ENCODE measurements around the gene DAZAP1. TPM values are rescaled to one million over a fixed set of nuclear protein-coding genes. Genes with fewer than 3 reads are reported as not detected.

The DAZAP1 gene
- total RNA-seq, 2 experiments from 2014 or later, result 194 to 218 TPM

DNA sequence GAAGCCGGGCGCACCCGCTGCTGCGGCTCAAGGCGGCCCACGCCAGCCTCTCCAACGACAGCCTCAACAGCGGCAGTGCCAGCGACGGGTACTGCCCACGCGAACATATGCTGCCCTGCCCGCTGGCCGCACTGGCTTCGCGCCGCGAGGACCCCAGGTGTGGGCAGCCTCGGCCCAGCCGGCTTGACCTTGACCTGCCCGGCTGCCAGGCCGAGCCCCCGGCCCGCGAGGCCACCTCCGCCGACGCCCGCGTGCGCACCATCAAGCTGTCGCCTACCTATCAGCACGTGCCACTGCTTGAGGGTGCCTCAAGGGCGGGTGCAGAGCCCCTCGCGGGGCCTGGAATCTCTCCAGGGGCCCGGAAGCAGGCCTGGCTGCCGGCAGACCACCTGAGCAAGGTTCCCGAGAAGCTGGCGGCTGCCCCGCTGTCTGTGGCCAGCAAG is 58.7 kb downstream of the DAZAP1 start:
- no peaks in the 10 kb centered on the region for H3K36me3 Mint-ChIP-seq (ENCODE audit: low read depth)
- no peak overlapping the region for H3K4me3 Mint-ChIP-seq
- POLR2A ChIA-PET, result interaction anchor here (0.9 to 2.1 kb wide), 2 partner anchors 7 to 11 kb away, joined by 4 to 7 read pairs; no protein-coding TSS in a partner anchor
- H3K4me1 Mint-ChIP-seq, result peaks cover 4% of the 10 kb centered on the region
- CTCF ChIA-PET, result interaction anchor here (1.0 to 1.7 kb wide), 3 partner anchors 8 to 30 kb away, joined by 3 to 7 read pairs (median 3); no protein-coding TSS in a partner anchor
- no peaks in the 10 kb centered on the region for H3K9me3 Mint-ChIP-seq
- H3K27ac Mint-ChIP-seq, result no peak overlapping the region
- H3K27me3 Mint-ChIP-seq, result peaks cover 9% of the 10 kb centered on the region
- DNase-seq, result no peak

DNA sequence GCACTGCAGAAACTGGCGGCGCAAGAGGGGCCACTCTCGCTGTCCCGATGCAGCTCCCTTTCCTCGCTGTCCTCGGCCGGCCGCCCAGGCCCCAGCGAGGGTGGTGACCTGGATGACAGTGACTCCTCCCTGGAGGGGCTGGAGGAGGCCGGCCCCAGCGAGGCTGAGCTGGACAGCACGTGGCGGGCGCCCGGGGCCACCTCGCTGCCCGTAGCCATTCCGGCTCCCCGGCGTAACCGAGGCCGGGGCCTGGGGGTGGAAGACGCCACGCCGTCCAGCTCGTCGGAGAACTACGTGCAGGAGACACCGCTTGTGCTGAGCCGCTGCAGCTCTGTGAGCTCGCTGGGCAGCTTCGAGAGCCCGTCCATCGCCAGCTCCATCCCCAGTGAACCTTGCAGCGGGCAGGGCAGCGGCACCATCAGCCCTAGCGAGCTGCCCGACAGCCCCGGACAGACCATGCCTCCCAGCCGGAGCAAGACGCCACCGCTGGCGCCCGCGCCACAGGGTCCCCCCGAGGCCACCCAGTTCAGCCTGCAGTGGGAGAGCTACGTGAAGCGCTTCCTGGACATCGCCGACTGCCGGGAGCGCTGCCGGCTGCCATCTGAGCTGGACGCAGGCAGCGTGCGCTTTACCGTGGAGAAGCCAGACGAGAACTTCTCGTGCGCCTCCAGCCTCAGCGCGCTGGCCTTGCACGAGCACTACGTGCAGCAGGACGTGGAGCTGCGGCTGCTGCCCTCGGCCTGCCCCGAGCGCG is 59.3 kb downstream of the DAZAP1 start:
- Mint-ChIP-seq H3K27ac (no peak overlapping the region), H3K9me3 (no peaks in the 10 kb centered on the region), H3K36me3 (ENCODE audit: low read depth) (no peaks in the 10 kb centered on the region), H3K4me1 (peaks cover 8% of the 10 kb centered on the region), H3K27me3 (peaks cover 9% of the 10 kb centered on the region), H3K4me3 (no peak overlapping the region)
- ChIA-PET CTCF (interaction anchor here (1.0 to 1.7 kb wide), 3 partner anchors 8 to 30 kb away, joined by 3 to 7 read pairs (median 3); no protein-coding TSS in a partner anchor), POLR2A (interaction anchor here (0.6 to 2.1 kb wide), 4 partner anchors 8 to 29 kb away, joined by 3 to 7 read pairs (median 4); no protein-coding TSS in a partner anchor)
- DNase-seq, result no peak

DNA sequence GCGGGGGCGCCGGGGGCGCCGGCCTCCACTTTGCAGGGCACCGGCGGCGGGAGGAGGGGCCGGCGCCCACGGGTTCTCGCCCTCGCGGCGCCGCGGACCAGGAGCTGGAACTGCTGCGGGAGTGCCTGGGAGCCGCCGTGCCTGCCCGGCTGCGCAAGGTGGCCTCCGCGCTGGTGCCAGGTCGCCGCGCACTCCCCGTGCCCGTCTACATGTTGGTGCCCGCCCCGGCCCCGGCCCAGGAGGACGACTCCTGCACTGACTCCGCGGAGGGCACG is 59.8 kb downstream of the DAZAP1 start:
- Mint-ChIP-seq H3K4me1 (peaks cover 10% of the 10 kb centered on the region), H3K9me3 (no peaks in the 10 kb centered on the region), H3K4me3 (no peak overlapping the region), H3K36me3 (ENCODE audit: low read depth) (no peaks in the 10 kb centered on the region), H3K27ac (no peak overlapping the region), H3K27me3 (peaks cover 11% of the 10 kb centered on the region)
- ChIA-PET CTCF (no interaction called here), POLR2A (interaction anchor here (0.6 to 2.1 kb wide), 5 partner anchors 9 to 30 kb away, joined by 3 to 7 read pairs (median 3); no protein-coding TSS in a partner anchor)
- no peak for DNase-seq

DNA sequence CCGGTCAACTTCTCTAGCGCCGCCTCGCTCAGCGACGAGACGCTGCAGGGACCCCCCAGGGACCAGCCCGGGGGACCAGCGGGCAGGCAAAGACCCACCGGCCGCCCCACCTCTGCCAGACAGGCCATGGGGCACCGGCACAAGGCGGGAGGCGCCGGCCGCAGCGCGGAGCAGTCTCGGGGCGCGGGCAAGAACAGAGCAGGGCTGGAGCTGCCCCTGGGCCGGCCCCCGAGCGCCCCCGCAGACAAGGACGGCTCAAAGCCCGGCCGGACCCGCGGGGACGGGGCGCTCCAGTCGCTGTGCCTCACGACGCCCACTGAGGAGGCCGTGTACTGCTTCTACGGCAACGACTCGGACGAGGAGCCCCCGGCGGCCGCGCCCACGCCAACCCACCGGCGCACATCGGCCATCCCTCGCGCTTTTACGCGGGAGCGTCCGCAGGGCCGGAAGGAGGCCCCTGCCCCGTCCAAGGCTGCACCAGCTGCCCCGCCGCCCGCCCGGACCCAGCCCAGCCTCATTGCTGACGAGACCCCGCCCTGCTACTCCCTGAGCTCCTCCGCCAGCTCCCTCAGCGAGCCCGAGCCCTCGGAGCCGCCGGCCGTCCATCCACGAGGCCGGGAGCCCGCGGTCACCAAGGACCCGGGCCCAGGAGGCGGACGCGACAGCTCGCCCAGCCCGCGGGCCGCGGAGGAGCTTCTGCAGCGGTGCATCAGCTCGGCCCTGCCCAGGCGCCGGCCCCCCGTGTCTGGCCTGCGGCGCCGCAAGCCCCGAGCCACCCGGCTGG is 60.3 kb downstream of the DAZAP1 start:
- Mint-ChIP-seq H3K27ac (no peak overlapping the region), H3K27me3 (peaks cover 11% of the 10 kb centered on the region), H3K9me3 (no peaks in the 10 kb centered on the region), H3K4me1 (peaks cover 10% of the 10 kb centered on the region), H3K4me3 (no peak overlapping the region), H3K36me3 (ENCODE audit: low read depth) (no peaks in the 10 kb centered on the region)
- CTCF ChIA-PET, result no interaction called here
- no peak for DNase-seq
- POLR2A ChIA-PET, result interaction anchor here (0.9 to 2.1 kb wide), 5 partner anchors 10 to 25 kb away, joined by 3 to 7 read pairs (median 3); no protein-coding TSS in a partner anchor

DNA sequence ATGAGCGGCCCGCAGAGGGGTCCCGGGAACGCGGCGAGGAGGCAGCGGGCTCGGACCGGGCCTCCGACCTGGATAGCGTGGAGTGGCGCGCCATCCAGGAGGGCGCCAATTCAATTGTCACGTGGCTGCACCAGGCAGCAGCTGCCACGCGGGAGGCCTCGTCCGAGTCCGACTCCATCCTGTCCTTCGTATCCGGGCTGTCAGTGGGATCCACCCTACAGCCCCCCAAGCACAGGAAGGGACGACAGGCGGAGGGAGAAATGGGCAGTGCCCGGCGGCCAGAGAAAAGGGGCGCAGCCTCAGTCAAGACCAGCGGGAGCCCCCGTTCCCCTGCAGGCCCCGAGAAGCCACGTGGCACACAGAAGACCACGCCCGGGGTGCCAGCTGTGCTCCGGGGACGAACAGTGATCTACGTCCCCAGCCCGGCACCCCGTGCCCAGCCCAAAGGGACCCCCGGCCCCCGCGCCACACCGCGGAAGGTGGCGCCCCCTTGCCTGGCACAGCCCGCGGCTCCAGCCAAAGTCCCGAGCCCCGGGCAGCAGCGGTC is 61.0 kb downstream of the DAZAP1 start:
- ChIA-PET POLR2A (interaction anchor here (0.9 to 1.6 kb wide), 5 partner anchors 10 to 24 kb away, joined by 3 to 6 read pairs (median 3); partner anchors contain the start of gene C19orf25), CTCF (interaction anchor here (1.3 kb wide), 1 partner anchor 14 kb away, joined by 4 read pairs; no protein-coding TSS in a partner anchor)
- no peaks in the 10 kb centered on the region for H3K36me3 Mint-ChIP-seq (ENCODE audit: low read depth)
- no peak overlapping the region for H3K27ac Mint-ChIP-seq
- no peak for DNase-seq
- H3K27me3 Mint-ChIP-seq, result peaks cover 11% of the 10 kb centered on the region
- H3K4me3 Mint-ChIP-seq, result peak overlapping the region; percentile 35
- no peaks in the 10 kb centered on the region for H3K9me3 Mint-ChIP-seq
- H3K4me1 Mint-ChIP-seq, result peaks cover 13% of the 10 kb centered on the region

DNA sequence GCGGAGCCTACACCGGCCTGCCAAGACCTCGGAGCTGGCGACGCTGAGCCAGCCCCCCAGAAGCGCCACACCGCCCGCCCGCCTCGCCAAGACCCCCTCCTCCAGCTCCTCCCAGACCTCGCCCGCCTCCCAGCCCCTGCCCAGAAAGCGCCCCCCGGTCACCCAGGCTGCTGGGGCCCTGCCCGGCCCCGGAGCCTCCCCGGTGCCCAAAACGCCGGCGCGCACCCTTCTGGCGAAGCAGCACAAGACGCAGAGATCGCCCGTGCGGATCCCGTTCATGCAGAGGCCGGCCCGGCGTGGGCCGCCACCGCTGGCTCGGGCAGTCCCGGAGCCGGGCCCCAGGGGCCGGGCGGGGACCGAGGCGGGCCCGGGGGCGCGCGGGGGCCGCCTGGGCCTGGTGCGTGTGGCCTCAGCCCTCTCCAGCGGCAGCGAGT is 61.5 kb downstream of the DAZAP1 start:
- Mint-ChIP-seq H3K27ac (no peak overlapping the region), H3K4me1 (peaks cover 13% of the 10 kb centered on the region), H3K27me3 (peaks cover 11% of the 10 kb centered on the region), H3K9me3 (no peaks in the 10 kb centered on the region), H3K4me3 (no peak overlapping the region), H3K36me3 (ENCODE audit: low read depth) (no peaks in the 10 kb centered on the region)
- CTCF ChIA-PET, result interaction anchor here (1.3 kb wide), 1 partner anchor 14 kb away, joined by 4 read pairs; no protein-coding TSS in a partner anchor
- DNase-seq, result peak; percentile 36
- POLR2A ChIA-PET, result interaction anchor here (0.7 to 1.6 kb wide), 4 partner anchors 9 to 24 kb away, joined by 3 to 6 read pairs (median 3); partner anchors contain the start of gene C19orf25

DNA sequence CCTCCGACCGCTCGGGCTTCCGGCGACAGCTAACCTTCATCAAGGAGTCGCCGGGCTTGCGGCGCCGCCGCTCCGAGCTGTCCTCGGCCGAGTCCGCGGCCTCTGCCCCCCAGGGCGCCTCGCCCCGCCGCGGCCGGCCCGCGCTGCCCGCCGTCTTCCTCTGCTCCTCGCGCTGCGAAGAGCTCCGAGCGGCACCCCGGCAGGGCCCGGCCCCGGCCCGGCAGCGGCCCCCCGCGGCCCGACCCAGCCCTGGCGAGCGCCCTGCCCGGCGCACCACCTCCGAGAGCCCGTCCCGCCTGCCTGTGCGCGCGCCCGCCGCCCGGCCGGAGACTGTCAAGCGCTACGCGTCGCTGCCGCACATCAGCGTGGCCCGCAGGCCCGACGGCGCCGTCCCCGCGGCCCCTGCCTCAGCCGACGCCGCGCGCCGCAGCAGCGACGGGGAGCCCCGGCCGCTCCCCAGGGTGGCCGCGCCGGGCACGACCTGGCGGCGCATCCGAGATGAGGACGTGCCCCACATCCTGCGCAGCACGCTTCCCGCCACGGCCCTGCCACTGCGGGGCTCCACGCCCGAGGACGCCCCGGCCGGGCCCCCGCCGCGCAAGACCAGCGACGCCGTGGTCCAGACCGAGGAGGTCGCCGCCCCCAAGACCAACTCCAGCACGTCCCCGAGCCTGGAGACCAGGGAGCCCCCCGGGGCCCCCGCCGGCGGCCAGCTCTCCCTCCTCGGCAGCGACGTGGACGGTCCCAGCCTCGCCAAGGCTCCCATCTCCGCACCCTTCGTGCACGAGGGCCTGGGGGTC is 62.1 kb downstream of the DAZAP1 start:
- peaks cover 13% of the 10 kb centered on the region for H3K4me1 Mint-ChIP-seq
- no peak overlapping the region for H3K27ac Mint-ChIP-seq
- peaks cover under 1% of the 10 kb centered on the region for H3K36me3 Mint-ChIP-seq (ENCODE audit: low read depth)
- ChIA-PET POLR2A (interaction anchor here (0.7 to 1.6 kb wide), 3 partner anchors 9 to 24 kb away, joined by 3 to 6 read pairs (median 3); partner anchors contain the start of gene C19orf25), CTCF (interaction anchor here (1.3 kb wide), 1 partner anchor 15 kb away, joined by 4 read pairs; no protein-coding TSS in a partner anchor)
- peaks cover 11% of the 10 kb centered on the region for H3K27me3 Mint-ChIP-seq
- DNase-seq, result peak; percentile 35
- no peaks in the 10 kb centered on the region for H3K9me3 Mint-ChIP-seq
- H3K4me3 Mint-ChIP-seq, result no peak overlapping the region

DNA sequence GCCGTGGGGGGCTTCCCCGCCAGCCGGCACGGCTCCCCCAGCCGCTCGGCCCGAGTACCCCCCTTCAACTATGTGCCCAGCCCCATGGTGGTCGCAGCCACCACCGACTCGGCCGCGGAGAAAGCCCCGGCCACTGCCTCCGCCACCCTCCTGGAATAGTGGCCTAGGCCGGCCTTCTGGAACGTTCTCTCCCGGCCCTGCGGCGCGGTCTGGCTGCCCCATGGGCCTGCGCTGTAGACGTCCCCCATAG is 62.6 kb downstream of the DAZAP1 start:
- no peak for DNase-seq
- POLR2A ChIA-PET, result interaction anchor here (1.3 kb wide), 1 partner anchor 367 kb away, joined by 3 read pairs; no protein-coding TSS in a partner anchor
- no peak overlapping the region for H3K27ac Mint-ChIP-seq
- H3K27me3 Mint-ChIP-seq, result peaks cover 11% of the 10 kb centered on the region
- H3K9me3 Mint-ChIP-seq, result no peaks in the 10 kb centered on the region
- peak overlapping the region; percentile 55 for H3K4me3 Mint-ChIP-seq
- peaks cover 2% of the 10 kb centered on the region for H3K36me3 Mint-ChIP-seq (ENCODE audit: low read depth)
- CTCF ChIA-PET, result no interaction called here
- peaks cover 13% of the 10 kb centered on the region for H3K4me1 Mint-ChIP-seq

DNA sequence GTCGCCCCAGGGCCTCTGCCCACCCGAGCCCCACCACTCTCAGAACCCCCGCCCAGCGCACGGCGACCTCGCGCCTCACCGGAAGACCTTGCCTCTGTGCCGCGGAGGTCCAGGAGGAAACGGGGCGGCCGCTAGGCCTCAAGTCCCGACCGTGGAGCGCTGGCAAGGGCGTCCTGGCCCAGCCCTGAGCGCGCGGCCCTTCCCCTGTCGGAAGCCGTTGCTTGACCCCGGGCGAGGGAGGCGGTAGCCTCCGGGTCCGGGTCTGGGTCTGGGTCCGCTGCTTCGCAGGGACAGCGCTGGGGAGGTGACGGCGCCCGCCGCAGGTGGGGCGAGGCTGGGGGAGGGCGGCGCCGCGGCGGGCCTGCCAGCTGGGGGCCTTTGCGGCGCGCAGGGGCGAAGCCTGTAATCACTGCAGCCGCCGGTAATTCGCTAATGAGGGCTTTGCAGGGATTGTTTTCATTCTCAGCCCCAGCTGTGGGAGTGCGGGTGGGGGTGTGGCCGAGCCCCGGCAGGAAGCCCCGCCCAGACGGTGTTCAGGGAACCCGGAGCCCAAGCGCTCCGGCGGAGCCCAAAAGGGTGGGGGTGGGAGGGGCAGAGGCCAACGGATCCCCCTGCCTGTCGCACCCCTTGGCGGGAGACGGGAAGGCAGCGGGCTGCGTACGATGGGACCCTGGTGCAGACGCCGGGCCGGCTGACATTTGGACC is 63.1 kb downstream of the DAZAP1 start:
- Mint-ChIP-seq H3K9me3 (no peaks in the 10 kb centered on the region), H3K4me1 (peaks cover 13% of the 10 kb centered on the region), H3K27ac (no peak overlapping the region), H3K36me3 (ENCODE audit: low read depth) (peaks cover 2% of the 10 kb centered on the region), H3K4me3 (peak overlapping the region; percentile 55), H3K27me3 (peaks cover 11% of the 10 kb centered on the region)
- peak; percentile 80 for DNase-seq
- ChIA-PET POLR2A (interaction anchor here (1.1 to 1.3 kb wide), 3 partner anchors 8 to 367 kb away, joined by 3 read pairs; no protein-coding TSS in a partner anchor), CTCF (interaction anchor here (1.4 to 2.5 kb wide), 2 partner anchors 26 to 29 kb away, joined by 3 to 10 read pairs; no protein-coding TSS in a partner anchor)

DNA sequence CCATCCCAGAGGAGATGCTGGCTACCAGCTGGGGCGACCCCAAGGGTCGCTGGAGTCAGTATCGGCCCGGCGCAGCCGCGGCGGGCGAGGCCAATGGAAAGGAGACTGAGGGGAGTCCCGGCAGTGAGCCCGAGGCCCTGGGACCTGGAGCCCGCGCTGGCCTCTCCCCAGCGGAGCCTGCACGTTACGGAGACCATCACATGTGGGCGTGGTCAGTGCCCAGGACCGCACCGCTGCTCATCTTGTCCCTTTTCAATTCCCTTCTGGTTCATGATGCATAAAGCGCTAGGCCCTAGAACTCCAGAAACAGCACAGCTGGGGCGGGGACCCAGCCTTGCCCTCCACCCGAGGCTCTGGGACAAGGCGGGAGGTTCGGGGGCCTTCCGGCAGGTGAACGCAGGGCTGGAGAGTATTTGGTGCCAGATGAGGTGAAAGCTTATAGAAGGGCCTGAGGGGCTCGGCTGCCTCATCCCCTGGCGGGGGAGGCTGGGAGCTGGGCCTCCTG is 63.7 kb downstream of the DAZAP1 start:
- H3K9me3 Mint-ChIP-seq, result no peaks in the 10 kb centered on the region
- no peak overlapping the region for H3K4me3 Mint-ChIP-seq
- ChIA-PET CTCF (interaction anchor here (0.8 to 2.5 kb wide), 3 partner anchors 20 to 29 kb away, joined by 3 to 10 read pairs (median 3); partner anchors contain the start of gene REEP6), POLR2A (interaction anchor here (0.8 to 1.3 kb wide), 7 partner anchors 9 to 366 kb away, joined by 3 to 5 read pairs (median 3); partner anchors contain the start of genes PCSK4 and REEP6)
- peaks cover 11% of the 10 kb centered on the region for H3K27me3 Mint-ChIP-seq
- no peak overlapping the region for H3K27ac Mint-ChIP-seq
- DNase-seq, result peak; percentile 40
- peaks cover 2% of the 10 kb centered on the region for H3K36me3 Mint-ChIP-seq (ENCODE audit: low read depth)
- H3K4me1 Mint-ChIP-seq, result peaks cover 13% of the 10 kb centered on the region

DNA sequence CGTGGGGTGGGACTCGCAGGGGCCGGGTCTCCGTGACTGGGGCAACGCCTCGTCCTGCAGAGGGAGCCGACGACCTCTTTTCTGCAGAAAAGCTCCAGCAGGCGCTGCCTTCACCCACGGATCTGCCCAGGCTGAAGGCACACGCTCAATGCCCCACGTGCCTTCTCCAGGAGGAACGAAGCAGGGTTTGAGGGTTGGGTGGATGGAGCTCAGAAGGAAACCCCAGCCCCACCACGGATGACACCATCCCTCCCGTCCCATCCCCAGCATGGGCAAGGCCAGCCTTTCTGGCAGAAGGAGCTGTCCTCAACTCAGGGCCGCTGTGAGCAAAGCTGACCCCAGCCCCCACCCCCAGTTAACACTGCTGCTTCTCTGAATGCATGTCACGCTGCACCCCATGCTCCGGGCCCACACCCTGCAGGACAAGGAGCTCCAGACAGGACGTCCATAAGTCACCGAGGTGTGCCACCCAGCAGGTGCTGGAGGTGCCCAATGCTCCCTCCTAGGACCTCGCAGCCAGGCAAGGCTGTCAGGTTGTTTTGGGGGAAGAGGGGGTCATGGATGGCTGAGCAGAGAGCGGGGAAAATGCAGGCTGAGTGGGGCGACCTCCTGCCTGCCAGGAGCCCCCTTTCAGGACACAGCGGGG is 64.3 kb downstream of the DAZAP1 start:
- Mint-ChIP-seq H3K4me1 (peaks cover 13% of the 10 kb centered on the region), H3K4me3 (no peak overlapping the region), H3K9me3 (no peaks in the 10 kb centered on the region), H3K36me3 (ENCODE audit: low read depth) (peaks cover 2% of the 10 kb centered on the region), H3K27me3 (peaks cover 11% of the 10 kb centered on the region), H3K27ac (no peak overlapping the region)
- DNase-seq, result no peak
- CTCF ChIA-PET, result interaction anchor here (0.8 to 2.5 kb wide), 3 partner anchors 19 to 30 kb away, joined by 3 to 10 read pairs (median 3); partner anchors contain the start of gene REEP6
- POLR2A ChIA-PET, result interaction anchor here (0.8 to 1.4 kb wide), 9 partner anchors 10 to 366 kb away, joined by 3 to 5 read pairs (median 3); partner anchors contain the start of genes PCSK4 and REEP6

Data from activated CD4-positive, alpha-beta memory T cell treated with anti-CD3 and anti-CD28 coated beads, Interleukin-2, amount 10 ng/mL, durations not matched to agents 7 days and 5 days (primary cell).